Lung (tissue), 12 donors: ENCODE measurements around the gene ASH1L. TPM values are rescaled to one million over a fixed set of nuclear protein-coding genes. Genes with fewer than 3 reads are reported as not detected.
"Not testable (repeated sequence)": the region's sequence is repeated elsewhere in the genome, so short reads cannot be mapped to it uniquely, and the experiment has no call there.

Source experiments
- ATAC-seq: fragments of 200-7000 bp; cut with Tn5 transposase; one replicate; pipeline ENCODE4 v1.9.1; 2020; ENCODE audit warnings: moderate number of reproducible peaks; ENCODE audit not compliant: insufficient read depth, low FRiP score
- DNase-seq, 3 donors: peaks; one replicate each; pipeline ENCODE4 v3.0.0-alpha.2; 2013 to 2017
- H3K27ac ChIP-seq, 2 donors: one replicate each; pipeline ENCODE4 v1.5.1; 2013; ENCODE audit warnings: mild to moderate bottlenecking in 2 of 2, moderate library complexity in 2 of 2, control low read depth in 1 of 2, inconsistent platforms in 1 of 2, low read depth in 1 of 2, low read length in 1 of 2
- H3K27me3 ChIP-seq, 3 donors: one replicate each; pipeline ENCODE4 v1.5.1; 2013; ENCODE audit warnings: low read length in 2 of 3; ENCODE audit not compliant: control insufficient read depth in 3 of 3, insufficient read depth in 3 of 3
- H3K36me3 ChIP-seq, 4 donors: one replicate each; pipeline ENCODE4 v1.5.1; 2013; ENCODE audit warnings: low read length in 4 of 4, mild to moderate bottlenecking in 1 of 4, moderate library complexity in 1 of 4; ENCODE audit not compliant: control insufficient read depth in 4 of 4, insufficient read depth in 4 of 4
- H3K4me1 ChIP-seq, 5 donors: one replicate each; pipeline ENCODE4 v1.5.1; 2013; ENCODE audit warnings: low read length in 5 of 5, mild to moderate bottlenecking in 2 of 5, moderate library complexity in 1 of 5; ENCODE audit not compliant: control insufficient read depth in 5 of 5, insufficient read depth in 5 of 5
- H3K4me3 ChIP-seq: one replicate; pipeline ENCODE4 v1.5.1; 2013; ENCODE audit warnings: mild to moderate bottlenecking, control low read depth, moderate library complexity
- H3K9ac ChIP-seq, 2 donors: one replicate each; pipeline ENCODE4 v1.5.1; 2013; ENCODE audit warnings: low read length in 2 of 2, control low read depth in 1 of 2; ENCODE audit not compliant: insufficient read depth in 1 of 2
- H3K9me3 ChIP-seq, 4 donors: one replicate each; pipeline ENCODE4 v1.5.1; 2013; ENCODE audit warnings: low read length in 3 of 4, mild to moderate bottlenecking in 1 of 4, moderate library complexity in 1 of 4; ENCODE audit not compliant: control insufficient read depth in 4 of 4, insufficient read depth in 3 of 4
- WGBS, 2 donors: extraction: QIAGEN DNeasy Blood & Tissue Kit; methylation state at CpG; one replicate each; pipeline ENCODE4 v1.1.7; 2013; 5-methylcytosine and 5-hydroxymethylcytosine counted together
- polyA plus RNA-seq, 2 donors: library from polyadenylated mRNA; stranded (reverse); fragments of 200-250 nt; gene quantifications; one replicate each; pipeline ENCODE4 v1.2.1, GENCODE V29; 2013
- total RNA-seq, 2 donors: library from RNA; depleted of rRNA in 1 of 2; stranded (reverse); fragments of >200 nt in 1 of 2; gene quantifications; one replicate each; pipeline ENCODE4 v1.2.1, GENCODE V29; 2014 to 2021
- TF ChIP-seq, protein P1 (sequence below): IDR thresholded peaks from 2 replicates; pipeline ENCODE4 v1.5.1; 2012; ENCODE audit warnings: mild to moderate bottlenecking; ENCODE audit errors: control extremely low read depth, extremely low read depth
- donor health status: control.
- donor health status: control.
- donor health status: Bipolar disorder and iron deficiency.
- donor health status: healthy.
- donor health status: DM: yes; HTN: yes; CAD: no.

Gene ASH1L
- total and polyA plus RNA-seq, 4 donors = 8.1 to 92.5 (median 27.5) TPM

GRCh38 chr1:155504207-155504606, 58.4 kb downstream of the ASH1L start:
- H3K4me3 ChIP-seq = no peak overlapping the region
- 58 to 61% methylated on average over 5 of the region's 5 CpGs for WGBS, 2 donors
- no peaks in the 10 kb centered on the region for H3K27me3 ChIP-seq
- TF ChIP-seq, protein P1, sequence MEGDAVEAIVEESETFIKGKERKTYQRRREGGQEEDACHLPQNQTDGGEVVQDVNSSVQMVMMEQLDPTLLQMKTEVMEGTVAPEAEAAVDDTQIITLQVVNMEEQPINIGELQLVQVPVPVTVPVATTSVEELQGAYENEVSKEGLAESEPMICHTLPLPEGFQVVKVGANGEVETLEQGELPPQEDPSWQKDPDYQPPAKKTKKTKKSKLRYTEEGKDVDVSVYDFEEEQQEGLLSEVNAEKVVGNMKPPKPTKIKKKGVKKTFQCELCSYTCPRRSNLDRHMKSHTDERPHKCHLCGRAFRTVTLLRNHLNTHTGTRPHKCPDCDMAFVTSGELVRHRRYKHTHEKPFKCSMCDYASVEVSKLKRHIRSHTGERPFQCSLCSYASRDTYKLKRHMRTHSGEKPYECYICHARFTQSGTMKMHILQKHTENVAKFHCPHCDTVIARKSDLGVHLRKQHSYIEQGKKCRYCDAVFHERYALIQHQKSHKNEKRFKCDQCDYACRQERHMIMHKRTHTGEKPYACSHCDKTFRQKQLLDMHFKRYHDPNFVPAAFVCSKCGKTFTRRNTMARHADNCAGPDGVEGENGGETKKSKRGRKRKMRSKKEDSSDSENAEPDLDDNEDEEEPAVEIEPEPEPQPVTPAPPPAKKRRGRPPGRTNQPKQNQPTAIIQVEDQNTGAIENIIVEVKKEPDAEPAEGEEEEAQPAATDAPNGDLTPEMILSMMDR = peak; percentile 1
- ATAC-seq (no peak), DNase-seq (peak in 1 of 3 donors; percentile 26)
- H3K9ac ChIP-seq = no peak overlapping the region
- no peaks in the 10 kb centered on the region for H3K9me3 ChIP-seq
- H3K4me1 ChIP-seq = peaks cover 0 to 16% (median 8%) of the 10 kb centered on the region in 5 donors
- H3K27ac ChIP-seq = no peak overlapping the region
- no peaks in the 10 kb centered on the region for H3K36me3 ChIP-seq

- H3K36me3 ChIP-seq = peaks cover 0 to 2% (median 0%) of the 10 kb centered on the region in 4 donors
- H3K9me3 ChIP-seq = no peaks in the 10 kb centered on the region
- no peak overlapping the region for H3K27ac ChIP-seq
- H3K9ac ChIP-seq = no peak overlapping the region
- 51 to 52% methylated on average over 5 of the region's 5 CpGs for WGBS, 2 donors
- DNase-seq (peak in 2 of 3 donors; percentile 32 to 46), ATAC-seq (no peak)
- no peaks in the 10 kb centered on the region for H3K27me3 ChIP-seq
- TF ChIP-seq, protein P1 = no peak
- peaks cover 0 to 14% (median 6%) of the 10 kb centered on the region in 5 donors for H3K4me1 ChIP-seq
- no peak overlapping the region for H3K4me3 ChIP-seq
Observed at GRCh38 chr1:155499953-155500639, 62.5 kb downstream of the ASH1L start.

- WGBS, 2 donors = 90 to 94% methylated on average over 1 of the region's 1 CpG
- Histone ChIP-seq H3K27me3 (no peaks in the 10 kb centered on the region), H3K36me3 (peaks cover 0 to 2% (median 0%) of the 10 kb centered on the region in 4 donors), H3K9me3 (no peaks in the 10 kb centered on the region), H3K4me3 (no peak overlapping the region), H3K27ac (no peak overlapping the region), H3K4me1 (peaks cover 0 to 16% (median 6%) of the 10 kb centered on the region in 5 donors), H3K9ac (no peak overlapping the region)
- TF ChIP-seq, protein P1 = no peak
- ATAC-seq = no peak
- DNase-seq = no peak
Observed at GRCh38 chr1:155499263-155499662, 63.3 kb downstream of the ASH1L start.

DNA sequence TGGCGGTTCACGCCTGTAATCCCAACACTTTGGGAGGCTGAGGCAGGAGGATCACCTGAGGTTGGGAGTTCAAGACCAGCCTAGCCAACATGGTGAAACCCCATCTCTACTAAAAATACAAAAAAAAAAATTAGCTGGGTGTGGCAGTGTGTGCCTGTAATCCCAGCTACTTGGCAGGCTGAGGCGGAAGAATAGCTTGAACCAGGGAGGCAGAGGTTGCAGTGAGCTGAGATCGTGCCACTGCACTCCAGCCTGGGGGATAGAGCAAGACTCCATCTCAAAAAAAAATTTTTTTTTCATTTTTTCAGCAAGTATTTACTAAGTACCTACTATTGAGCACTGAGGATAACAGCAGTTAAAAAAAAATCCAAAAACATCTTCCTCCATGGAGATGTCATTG, 69.0 kb downstream of the ASH1L start:
- 91 to 97% methylated on average over 4 of the region's 4 CpGs for WGBS, 2 donors
- H3K9me3 ChIP-seq, H3K9ac ChIP-seq, H3K4me3 ChIP-seq, DNase-seq, H3K27me3 ChIP-seq, H3K4me1 ChIP-seq, H3K27ac ChIP-seq, ATAC-seq, H3K36me3 ChIP-seq: not testable (repeated sequence)

GRCh38 chr1:155488419-155488818, 74.2 kb downstream of the ASH1L start:
- not testable (repeated sequence) for ATAC-seq, H3K9ac ChIP-seq, H3K4me3 ChIP-seq, H3K27ac ChIP-seq, DNase-seq, H3K27me3 ChIP-seq, H3K9me3 ChIP-seq, H3K4me1 ChIP-seq, H3K36me3 ChIP-seq
- 98 to 99% methylated on average over 6 of the region's 6 CpGs for WGBS, 2 donors
